ENCODE measurements around the gene CYP11A1.

The CYP11A1 gene

GRCh38 chr15:74343797-74344127, 23.7 kb downstream of the CYP11A1 start:
- DNase-seq (ENCODE audit: extremely low spot score) = no peak
- no peak for TF ChIP-seq CTCF (IDR thresholded peaks at IDR 0.05; ENCODE audit: control extremely low read depth, extremely low read depth, low read depth, missing control alignments)
- ChIA-PET CTCF (no interaction called here), POLR2A (no interaction called here)

GRCh38 chr15:74343127-74343796, 24.2 kb downstream of the CYP11A1 start:
- ChIA-PET POLR2A (no interaction called here), CTCF (no interaction called here)
- TF ChIP-seq CTCF (IDR thresholded peaks at IDR 0.05; ENCODE audit: control extremely low read depth, extremely low read depth, low read depth, missing control alignments) = no peak
- no peak for DNase-seq (ENCODE audit: extremely low spot score)

GRCh38 chr15:74340150-74340549, 27.3 kb downstream of the CYP11A1 start:
- no peak for DNase-seq (ENCODE audit: extremely low spot score)
- ChIA-PET CTCF (interaction anchor here (2.0 to 2.3 kb wide), 2 partner anchors 10 to 18 kb away, joined by 7 to 8 read pairs; no protein-coding TSS in a partner anchor), POLR2A (no interaction called here)
- TF ChIP-seq CTCF (IDR thresholded peaks at IDR 0.05; ENCODE audit: control extremely low read depth, extremely low read depth, low read depth, missing control alignments) = no peak

GRCh38 chr15:74339371-74339770, 28.1 kb downstream of the CYP11A1 start:
- ChIA-PET CTCF (interaction anchor here (2.0 to 2.3 kb wide), 2 partner anchors 9 to 18 kb away, joined by 7 to 8 read pairs; no protein-coding TSS in a partner anchor), POLR2A (no interaction called here)
- DNase-seq (ENCODE audit: extremely low spot score) = no peak
- no peak for TF ChIP-seq CTCF (IDR thresholded peaks at IDR 0.05; ENCODE audit: control extremely low read depth, extremely low read depth, low read depth, missing control alignments)

- no peak for DNase-seq (ENCODE audit: extremely low spot score)
- POLR2A ChIA-PET = no interaction called here
- no peak for TF ChIP-seq CTCF (IDR thresholded peaks at IDR 0.05; ENCODE audit: control extremely low read depth, extremely low read depth, low read depth, missing control alignments)
- CTCF ChIA-PET = interaction anchor here (1.3 to 1.4 kb wide), 2 partner anchors 9 to 18 kb away, joined by 3 read pairs; no protein-coding TSS in a partner anchor
These were observed 28.8 kb downstream of the CYP11A1 start for GRCh38 chr15:74338676-74339075.

GRCh38 chr15:74337607-74338211, 29.7 kb downstream of the CYP11A1 start:
- ChIA-PET CTCF (interaction anchor here (1.3 to 1.4 kb wide), 2 partner anchors 8 to 17 kb away, joined by 3 read pairs; no protein-coding TSS in a partner anchor), POLR2A (no interaction called here)
- no peak for TF ChIP-seq CTCF (IDR thresholded peaks at IDR 0.05; ENCODE audit: control extremely low read depth, extremely low read depth, low read depth, missing control alignments)
- DNase-seq (ENCODE audit: extremely low spot score) = no peak
